Fibroblast of pulmonary artery (primary cell): ENCODE data around the gene NQO2.
A peak's percentile ranks its signal among the peaks of the same experiment; 100 is the strongest.
"Not testable (repeated sequence)": the region's sequence is repeated elsewhere in the genome, so short reads cannot be mapped to it uniquely, and the experiment has no call there.

Experiments used
- DNase-seq: peaks from one replicate; pipeline ENCODE4 v3.0.0-alpha.2; 2010; ENCODE audit warnings: low read depth
- H3K4me3 ChIP-seq: replicated peaks from 2 replicates; pipeline ENCODE4 v1.5.1; 2011; ENCODE audit warnings: low read depth, mild to moderate bottlenecking, control low read depth, low read length, moderate library complexity
- CTCF ChIP-seq: IDR thresholded peaks from 2 replicates; pipeline ENCODE4 v1.5.1; 2011; ENCODE audit warnings: mild to moderate bottlenecking, control low read depth, low read length, inconsistent platforms; ENCODE audit errors: missing control alignments

The NQO2 gene

GRCh38 chr6:2969549-2969948 lies 30.1 kb upstream of the NQO2 start:
- no peak for DNase-seq
- TF ChIP-seq CTCF: no peak
- no peak overlapping the region for H3K4me3 ChIP-seq

- TF ChIP-seq CTCF: no peak
- H3K4me3 ChIP-seq: peak overlapping the region; percentile 63
- DNase-seq: no peak
Observed at GRCh38 chr6:2970034-2970685, 29.5 kb upstream of the NQO2 start.

GRCh38 chr6:2970753-2971419 lies 28.8 kb upstream of the NQO2 start:
- H3K4me3 ChIP-seq: peak overlapping the region; percentile 63
- no peak for TF ChIP-seq CTCF
- DNase-seq: peak; percentile 49

- DNase-seq: peak; percentile 78
- peak within 1 kb of the TSS; percentile 63 for H3K4me3 ChIP-seq
- TF ChIP-seq CTCF: no peak
Observed at GRCh38 chr6:2971420-2972218, 28.1 kb upstream of the NQO2 start, which contains the start of gene SERPINB6. Gene SERPINB6 (minus strand): TSS chr6:2971567. CDS start chr6:2959332, 12,235 bp downstream.

- H3K4me3 ChIP-seq: peak overlapping the region; percentile 63
- not testable (repeated sequence) for DNase-seq
Observed at GRCh38 chr6:2972219-2972487, 27.5 kb upstream of the NQO2 start.

- not testable (repeated sequence) for DNase-seq, H3K4me3 ChIP-seq
Observed at GRCh38 chr6:2972685-2973084, 27.0 kb upstream of the NQO2 start.

GRCh38 chr6:2973180-2973579 lies 26.5 kb upstream of the NQO2 start:
- not testable (repeated sequence) for DNase-seq, H3K4me3 ChIP-seq

GRCh38 chr6:2973676-2974075 lies 26.0 kb upstream of the NQO2 start:
- no peak for DNase-seq
- TF ChIP-seq CTCF: no peak
- H3K4me3 ChIP-seq: no peak overlapping the region
